ENCODE measurements around the gene GYG1. TPM values are rescaled to one million over a fixed set of nuclear protein-coding genes. Genes with fewer than 3 reads are reported as not detected.
"Not testable (repeated sequence)": the region's sequence is repeated elsewhere in the genome, so short reads cannot be mapped to it uniquely, and the experiment has no call there.

The GYG1 gene
- total RNA-seq, 2 experiments from 2014 or later = 71.3 to 74.0 TPM

GRCh38 chr3:148962513-148962912 is 28.8 kb upstream of the GYG1 start:
- Mint-ChIP-seq H3K4me1 (peaks cover 6% of the 10 kb centered on the region), H3K4me3 (no peak overlapping the region), H3K27ac (no peak overlapping the region), H3K36me3 (no peaks in the 10 kb centered on the region), H3K9me3 (ENCODE audit: low read depth) (no peaks in the 10 kb centered on the region), H3K27me3 (peaks cover 13% of the 10 kb centered on the region)
- ATAC-seq (no peak), DNase-seq (no peak)
- CTCF ChIA-PET = interaction anchor here (1.0 to 3.3 kb wide), 7 partner anchors 28 to 311 kb away, joined by 3 to 16 read pairs (median 3); partner anchors contain the start of genes GYG1 and HPS3

GRCh38 chr3:148964809-148965208 is 26.5 kb upstream of the GYG1 start:
- Mint-ChIP-seq H3K36me3 (no peaks in the 10 kb centered on the region), H3K4me3 (no peak overlapping the region)
- CTCF ChIA-PET = interaction anchor here (0.6 to 1.8 kb wide), 3 partner anchors 9 to 156 kb away, joined by 3 to 6 read pairs (median 3); no protein-coding TSS in a partner anchor

GRCh38 chr3:148968321-148968720 is 23.0 kb upstream of the GYG1 start:
- Mint-ChIP-seq H3K4me3 (no peak overlapping the region), H3K9me3 (ENCODE audit: low read depth) (no peaks in the 10 kb centered on the region), H3K4me1 (no peaks in the 10 kb centered on the region), H3K27ac (no peak overlapping the region), H3K36me3 (no peaks in the 10 kb centered on the region), H3K27me3 (no peaks in the 10 kb centered on the region)
- no peak for DNase-seq
- CTCF ChIA-PET = interaction anchor here (0.6 to 1.5 kb wide), 4 partner anchors 9 to 27 kb away, joined by 3 to 4 read pairs (median 3); no protein-coding TSS in a partner anchor
- ATAC-seq = no peak

More at GRCh38 chr3:148964809-148965208, 26.5 kb upstream of the GYG1 start:
- DNase-seq (no peak), ATAC-seq (no peak)
- Mint-ChIP-seq H3K27me3 (peaks cover 12% of the 10 kb centered on the region), H3K27ac (no peak overlapping the region), H3K9me3 (ENCODE audit: low read depth) (no peaks in the 10 kb centered on the region), H3K4me1 (no peaks in the 10 kb centered on the region)

GRCh38 chr3:148970271-148970670 is 21.1 kb upstream of the GYG1 start:
- H3K27me3 Mint-ChIP-seq = no peaks in the 10 kb centered on the region
- H3K27ac Mint-ChIP-seq = no peak overlapping the region
- ATAC-seq (no peak), DNase-seq (no peak)
- CTCF ChIA-PET = interaction anchor here (0.7 to 1.4 kb wide), 3 partner anchors 12 to 404 kb away, joined by 3 to 5 read pairs (median 4); no protein-coding TSS in a partner anchor
- H3K4me3 Mint-ChIP-seq = no peak overlapping the region
- H3K36me3 Mint-ChIP-seq = no peaks in the 10 kb centered on the region
- no peaks in the 10 kb centered on the region for H3K9me3 Mint-ChIP-seq (ENCODE audit: low read depth)
- peaks cover 3% of the 10 kb centered on the region for H3K4me1 Mint-ChIP-seq

GRCh38 chr3:148971401-148972163 is 19.8 kb upstream of the GYG1 start:
- Mint-ChIP-seq H3K4me1 (peaks cover 3% of the 10 kb centered on the region), H3K4me3 (no peak overlapping the region), H3K9me3 (ENCODE audit: low read depth) (no peaks in the 10 kb centered on the region), H3K36me3 (no peaks in the 10 kb centered on the region), H3K27ac (no peak overlapping the region), H3K27me3 (no peaks in the 10 kb centered on the region)
- CTCF ChIA-PET = no interaction called here
- ATAC-seq (no peak), DNase-seq (no peak)

- Mint-ChIP-seq H3K36me3 (peaks cover 10% of the 10 kb centered on the region), H3K27me3 (peaks cover 5% of the 10 kb centered on the region), H3K4me3 (no peak overlapping the region), H3K4me1 (peaks cover 3% of the 10 kb centered on the region), H3K27ac (peak overlapping the region; percentile 50), H3K9me3 (ENCODE audit: low read depth) (peaks cover 2% of the 10 kb centered on the region)
- DNase-seq (no peak), ATAC-seq (no peak)
- CTCF ChIA-PET = interaction anchor here (2.0 kb wide), 1 partner anchor 14 kb away, joined by 8 read pairs; no protein-coding TSS in a partner anchor
Measured at GRCh38 chr3:148974726-148975125, 16.6 kb upstream of the GYG1 start.

GRCh38 chr3:148975248-148975647 is 16.1 kb upstream of the GYG1 start:
- CTCF ChIA-PET = interaction anchor here (2.0 kb wide), 1 partner anchor 14 kb away, joined by 8 read pairs; no protein-coding TSS in a partner anchor
- H3K9me3 Mint-ChIP-seq (ENCODE audit: low read depth) = peaks cover 2% of the 10 kb centered on the region

GRCh38 chr3:148975696-148976095 is 15.6 kb upstream of the GYG1 start:
- CTCF ChIA-PET = interaction anchor here (2.0 kb wide), 1 partner anchor 13 kb away, joined by 8 read pairs; no protein-coding TSS in a partner anchor
- no peak overlapping the region for H3K4me3 Mint-ChIP-seq
- H3K9me3 Mint-ChIP-seq (ENCODE audit: low read depth) = peaks cover 2% of the 10 kb centered on the region
- H3K4me1 Mint-ChIP-seq = peaks cover 3% of the 10 kb centered on the region
- peaks cover 10% of the 10 kb centered on the region for H3K36me3 Mint-ChIP-seq
- peaks cover 8% of the 10 kb centered on the region for H3K27me3 Mint-ChIP-seq
- DNase-seq (no peak), ATAC-seq (no peak)
- H3K27ac Mint-ChIP-seq = no peak overlapping the region

More at GRCh38 chr3:148975248-148975647, 16.1 kb upstream of the GYG1 start:
- no peak overlapping the region for H3K4me3 Mint-ChIP-seq
- peaks cover 3% of the 10 kb centered on the region for H3K4me1 Mint-ChIP-seq
- H3K27me3 Mint-ChIP-seq = peaks cover 7% of the 10 kb centered on the region
- DNase-seq = no peak
- ATAC-seq = no peak
- H3K36me3 Mint-ChIP-seq = peaks cover 10% of the 10 kb centered on the region
- no peak overlapping the region for H3K27ac Mint-ChIP-seq

GRCh38 chr3:148981273-148981672 is 10.1 kb upstream of the GYG1 start:
- no peak for ATAC-seq
- Mint-ChIP-seq H3K4me3 (no peak overlapping the region), H3K36me3 (peaks cover 10% of the 10 kb centered on the region), H3K9me3 (ENCODE audit: low read depth) (peaks cover 2% of the 10 kb centered on the region), H3K27me3 (peaks cover 26% of the 10 kb centered on the region), H3K4me1 (no peaks in the 10 kb centered on the region), H3K27ac (no peak overlapping the region)
- DNase-seq = no peak
- CTCF ChIA-PET = no interaction called here

GRCh38 chr3:148987551-148987950 is 3.8 kb upstream of the GYG1 start:
- H3K4me3 Mint-ChIP-seq; ATAC-seq; H3K36me3 Mint-ChIP-seq; CTCF ChIA-PET; H3K27ac Mint-ChIP-seq; H3K9me3 Mint-ChIP-seq (ENCODE audit: low read depth); DNase-seq: not testable (repeated sequence)
- H3K4me1 Mint-ChIP-seq = peaks cover 25% of the 10 kb centered on the region
- H3K27me3 Mint-ChIP-seq = peaks cover 16% of the 10 kb centered on the region

- CTCF ChIA-PET = interaction anchor here (0.6 to 4.1 kb wide), 8 partner anchors 9 to 131 kb away, joined by 3 to 31 read pairs (median 6); no protein-coding TSS in a partner anchor
- Mint-ChIP-seq H3K4me3 (peak overlapping the region; percentile 92), H3K9me3 (ENCODE audit: low read depth) (no peaks in the 10 kb centered on the region), H3K4me1 (peaks cover 49% of the 10 kb centered on the region), H3K36me3 (peaks cover 27% of the 10 kb centered on the region), H3K27ac (peak overlapping the region; percentile 86), H3K27me3 (peaks cover 3% of the 10 kb centered on the region)
- ATAC-seq (no peak), DNase-seq (no peak)
Measured at GRCh38 chr3:148990236-148990635, 1.1 kb upstream of the GYG1 start.

- peak overlapping the region; percentile 85 for H3K27ac Mint-ChIP-seq
- peak overlapping the region; percentile 92 for H3K4me3 Mint-ChIP-seq
- DNase-seq (peak; percentile 56), ATAC-seq (no peak)
- no peaks in the 10 kb centered on the region for H3K9me3 Mint-ChIP-seq (ENCODE audit: low read depth)
- H3K4me1 Mint-ChIP-seq = peaks cover 67% of the 10 kb centered on the region
- CTCF ChIA-PET = interaction anchor here (1.0 to 4.1 kb wide), 8 partner anchors 10 to 96 kb away, joined by 3 to 31 read pairs (median 5); no protein-coding TSS in a partner anchor
- H3K27me3 Mint-ChIP-seq = no peaks in the 10 kb centered on the region
- peaks cover 46% of the 10 kb centered on the region for H3K36me3 Mint-ChIP-seq
Measured at GRCh38 chr3:148992027-148992634, 791 bp downstream of the GYG1 start.

- ATAC-seq (no peak), DNase-seq (no peak)
- H3K36me3 Mint-ChIP-seq = peaks cover 50% of the 10 kb centered on the region
- H3K4me3 Mint-ChIP-seq = peak overlapping the region; percentile 92
- H3K9me3 Mint-ChIP-seq (ENCODE audit: low read depth) = no peaks in the 10 kb centered on the region
- no peaks in the 10 kb centered on the region for H3K27me3 Mint-ChIP-seq
- CTCF ChIA-PET = interaction anchor here (1.0 to 4.1 kb wide), 8 partner anchors 10 to 95 kb away, joined by 3 to 31 read pairs (median 5); no protein-coding TSS in a partner anchor
- peaks cover 72% of the 10 kb centered on the region for H3K4me1 Mint-ChIP-seq
- H3K27ac Mint-ChIP-seq = peak overlapping the region; percentile 85
Measured at GRCh38 chr3:148992635-148993255, 1.4 kb downstream of the GYG1 start.
